GM21390 (cell line): ENCODE data around the gene C2orf42.
"Not testable (repeated sequence)": the region's sequence is repeated elsewhere in the genome, so short reads cannot be mapped to it uniquely, and the experiment has no call there.

Experiments
- ATAC-seq: cut with Tn5 transposase; IDR thresholded peaks from one replicate; pipeline ENCODE4 v1.9.1; 2021; ENCODE audit not compliant: unreplicated experiment

C2orf42 gene

GRCh38 chr2:70190418-70191243 is at the start of gene C2orf42:
C2orf42 (minus strand) TSS chr2:70191019; CDS start chr2:70181985, 9,034 bp downstream.
- peak; percentile 78 for ATAC-seq

DNA sequence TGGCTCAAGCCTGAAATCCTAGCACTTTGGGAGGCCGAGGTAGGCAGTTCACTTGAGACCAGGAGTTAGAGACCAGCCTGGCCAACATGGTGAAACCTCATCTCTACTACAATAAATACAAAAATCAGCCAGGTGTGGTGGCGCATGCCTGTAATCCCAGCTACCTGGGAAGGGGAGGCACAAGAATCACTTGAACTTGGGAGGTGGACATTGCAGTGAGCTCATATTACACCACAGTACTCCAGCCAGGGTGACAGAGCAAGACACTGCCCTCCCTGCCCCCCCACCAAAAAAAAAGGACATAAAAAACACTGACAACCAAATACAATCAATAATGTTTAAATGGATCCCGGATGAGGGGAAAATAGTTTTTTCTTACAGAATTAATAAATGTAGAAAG is 49.8 kb upstream of the C2orf42 start:
- ATAC-seq, result no peak

- no peak for ATAC-seq
Observed at GRCh38 chr2:70233926-70234325, 43.1 kb upstream of the C2orf42 start.

DNA sequence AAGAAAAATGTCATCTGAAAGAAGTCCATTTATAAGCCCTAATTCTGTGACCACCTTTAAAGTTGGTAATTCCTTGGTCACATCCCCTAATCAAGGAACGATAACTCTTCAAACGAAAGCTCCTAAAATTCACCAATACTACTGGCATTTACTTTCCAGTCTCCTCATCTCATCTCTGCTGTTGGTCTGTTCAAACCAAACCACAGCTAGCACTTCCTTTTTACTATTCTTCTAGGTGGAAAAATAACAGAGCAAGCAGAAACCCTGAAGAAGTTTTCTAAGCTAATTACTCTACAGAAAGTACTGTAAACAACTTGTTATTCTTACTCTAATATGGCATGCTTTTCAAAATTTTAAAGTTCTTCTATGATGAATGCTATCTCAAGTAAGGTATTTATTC is 36.0 kb upstream of the C2orf42 start:
- no peak for ATAC-seq

GRCh38 chr2:70223305-70223704 is 32.5 kb upstream of the C2orf42 start:
- not testable (repeated sequence) for ATAC-seq

- no peak for ATAC-seq
Observed at GRCh38 chr2:70214953-70215549, 24.2 kb upstream of the C2orf42 start.

- ATAC-seq, result no peak
Observed at GRCh38 chr2:70214365-70214764, 23.5 kb upstream of the C2orf42 start.

DNA sequence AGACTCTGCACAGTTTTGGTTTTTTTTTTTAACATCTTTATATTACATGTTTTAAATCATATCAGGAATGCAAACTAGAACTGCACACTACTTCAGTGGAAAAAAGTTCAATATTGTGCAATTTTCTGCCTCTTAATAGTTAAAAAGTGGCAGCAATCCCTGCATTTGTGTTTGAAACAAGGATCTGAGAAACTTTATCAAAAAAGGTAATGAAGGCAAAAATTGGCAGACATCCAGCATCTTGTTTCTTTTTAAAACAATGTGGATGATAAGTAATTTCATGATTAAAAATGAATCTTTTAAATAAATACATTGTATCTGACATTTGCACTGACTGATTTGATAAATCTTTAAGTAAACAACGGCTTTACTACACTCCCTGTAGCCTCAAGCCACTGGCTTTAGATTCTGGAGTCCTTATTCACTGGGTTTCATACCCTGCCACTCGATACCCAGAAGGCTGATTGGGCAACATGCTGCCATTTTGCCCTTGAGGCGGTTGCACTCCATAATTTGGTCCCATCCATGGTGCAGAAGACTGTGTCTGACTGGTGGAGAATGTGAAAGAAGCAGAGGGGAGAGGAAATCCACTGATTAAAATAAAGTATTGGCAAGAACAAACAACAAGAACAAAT is 21.6 kb upstream of the C2orf42 start:
- ATAC-seq, result no peak

- no peak for ATAC-seq
Observed at GRCh38 chr2:70211595-70211994, 20.8 kb upstream of the C2orf42 start.

GRCh38 chr2:70204452-70204851 is 13.6 kb upstream of the C2orf42 start:
- no peak for ATAC-seq

GRCh38 chr2:70203086-70203485 is 12.3 kb upstream of the C2orf42 start:
- no peak for ATAC-seq

GRCh38 chr2:70202236-70202806 is 11.5 kb upstream of the C2orf42 start:
- no peak for ATAC-seq

DNA sequence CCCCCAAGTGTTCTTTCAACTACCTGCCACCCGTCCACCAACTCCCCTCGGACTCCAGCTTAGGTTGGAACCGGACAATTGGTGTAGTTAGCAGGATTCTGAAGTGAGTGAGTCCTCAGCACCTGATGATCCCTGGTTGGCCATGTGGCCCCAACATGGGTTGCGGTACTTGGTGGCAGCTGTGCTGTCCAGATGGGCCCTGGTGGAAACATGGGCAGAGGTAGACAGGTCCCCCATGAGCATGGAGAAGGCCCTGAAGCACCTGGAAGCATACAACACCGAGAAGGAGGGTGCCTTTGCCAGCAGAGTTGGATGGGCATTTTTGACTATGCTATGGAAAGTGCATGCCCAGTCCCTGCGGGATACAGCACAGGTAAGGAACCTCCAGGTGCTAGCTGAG is 11.0 kb upstream of the C2orf42 start:
- no peak for ATAC-seq

DNA sequence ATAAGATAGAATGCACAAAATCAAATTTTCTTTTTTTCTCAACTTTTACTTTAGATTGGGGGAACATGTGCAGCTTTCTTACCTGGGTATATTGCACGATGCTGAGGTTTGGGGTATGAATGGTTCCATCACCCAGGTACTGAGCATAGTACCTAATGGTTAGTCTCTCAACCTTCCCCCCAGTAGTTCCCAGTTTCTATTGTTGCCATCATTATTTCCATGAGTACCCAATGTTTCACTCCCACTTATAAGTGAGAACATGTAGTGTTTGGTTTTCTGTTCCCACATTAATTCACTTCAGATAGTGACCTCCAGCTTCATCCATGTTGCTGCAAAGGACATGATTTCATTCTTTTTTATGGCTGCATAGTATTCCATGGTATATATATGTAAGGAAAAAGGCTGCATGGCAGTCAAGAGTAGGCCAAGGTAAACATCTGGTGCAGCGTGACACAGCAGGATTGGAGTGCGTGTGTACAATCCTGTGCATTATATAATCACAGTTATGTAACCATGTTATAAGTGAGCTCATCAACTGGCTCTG is 10.5 kb upstream of the C2orf42 start:
- no peak for ATAC-seq

DNA sequence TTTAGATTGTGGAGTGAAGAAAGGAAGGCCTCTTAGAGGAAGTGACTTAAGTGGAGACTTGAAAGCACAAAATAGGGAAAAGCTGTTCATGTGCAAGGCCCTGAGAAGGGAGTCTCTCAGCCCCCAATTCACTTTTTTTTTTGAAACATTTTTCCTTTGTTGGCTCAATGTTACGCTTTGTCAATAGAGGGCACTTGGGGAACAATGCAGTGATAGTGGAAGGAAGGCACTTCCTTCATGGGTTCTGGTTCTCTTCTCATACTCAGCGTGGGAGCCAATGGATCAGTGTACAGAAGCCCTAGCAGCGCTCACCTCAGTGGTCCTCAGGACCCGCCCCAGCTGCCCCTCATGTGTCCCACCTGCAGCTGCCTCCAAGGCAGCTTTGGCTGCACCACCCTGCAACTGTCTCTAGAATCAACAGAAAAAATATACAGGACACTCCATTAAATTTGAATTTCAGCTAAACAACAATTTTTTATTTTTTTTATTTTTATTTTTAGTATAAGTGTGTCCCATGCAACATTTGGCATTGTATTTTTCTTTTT is 8.6 kb upstream of the C2orf42 start:
- no peak for ATAC-seq

DNA sequence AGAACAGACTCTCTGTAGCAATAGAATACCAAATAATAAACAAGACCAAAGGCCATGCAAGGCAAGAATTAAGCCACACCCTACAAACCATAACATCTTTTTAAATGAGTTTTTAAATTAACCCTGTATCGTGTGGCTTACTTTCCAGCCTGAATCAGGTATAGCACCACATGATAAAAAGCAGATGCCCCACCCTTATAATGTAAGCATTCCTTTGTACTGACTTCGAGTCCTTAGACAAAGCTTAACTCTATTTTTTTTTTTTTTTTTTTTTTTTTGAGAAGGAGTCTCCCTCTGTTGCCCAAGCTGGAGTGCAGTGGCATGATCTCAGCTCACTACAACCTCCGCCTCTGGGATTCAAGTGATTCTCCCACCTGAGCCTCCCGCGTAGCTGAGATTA is 1.7 kb upstream of the C2orf42 start:
- ATAC-seq, result no peak

- no peak for ATAC-seq
Observed at GRCh38 chr2:70191244-70191735, 471 bp upstream of the C2orf42 start.

DNA sequence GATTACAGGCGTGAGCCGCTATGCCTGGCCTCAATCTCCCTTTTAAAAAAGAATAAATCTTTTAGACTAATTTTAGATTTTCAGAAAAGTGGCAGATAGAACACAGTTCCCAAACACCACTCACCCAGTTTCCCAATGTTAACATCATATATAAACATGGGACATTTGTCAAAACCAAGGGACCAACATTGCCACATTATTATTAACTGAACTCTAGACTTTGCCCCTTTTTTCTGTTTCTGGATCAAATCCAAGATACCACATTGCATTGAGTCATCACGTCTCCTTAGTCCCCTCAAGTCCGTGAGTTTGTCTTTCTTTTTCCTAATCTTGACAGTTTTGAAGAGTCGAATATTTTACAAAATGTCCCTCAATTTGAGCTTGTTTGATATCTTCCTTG is 2.4 kb downstream of the C2orf42 start:
- ATAC-seq, result no peak

- not testable (repeated sequence) for ATAC-seq
Observed at GRCh38 chr2:70187170-70187569, 3.6 kb downstream of the C2orf42 start.

- ATAC-seq, result no peak
Observed at GRCh38 chr2:70182689-70183088, 8.1 kb downstream of the C2orf42 start.

- ATAC-seq, result peak; percentile 82
Observed at GRCh38 chr2:70181363-70181956, 9.4 kb downstream of the C2orf42 start.
